Sigmoid colon (tissue), 7 donors: ENCODE measurements around the gene USP30. TPM values are rescaled to one million over a fixed set of nuclear protein-coding genes. Genes with fewer than 3 reads are reported as not detected.

Source experiments
- DNase-seq: peaks from one replicate; pipeline ENCODE4 v3.0.0-alpha.2; 2019
- H3K27ac ChIP-seq, 4 donors: fragments of 200-600 bp; sonication (generic); one replicate each; pipeline ENCODE4 v1.5.1; 2016 to 2019; ENCODE audit warnings: mild to moderate bottlenecking in 1 of 4
- H3K27me3 ChIP-seq, 3 donors: fragments of 200-600 bp; sonication (generic); one replicate each; pipeline ENCODE4 v1.5.1; 2019; ENCODE audit warnings: mild to moderate bottlenecking in 1 of 3
- H3K36me3 ChIP-seq, 4 donors: fragments of 200-600 bp; sonication (generic); one replicate each; pipeline ENCODE4 v1.5.1; 2016 to 2019
- H3K4me1 ChIP-seq, 4 donors: fragments of 200-600 bp; sonication (generic); one replicate each; pipeline ENCODE4 v1.5.1; 2017 to 2019
- H3K4me3 ChIP-seq, 4 donors: fragments of 200-600 bp; sonication (generic); one replicate each; pipeline ENCODE4 v1.5.1; 2017 to 2019; ENCODE audit warnings: mild to moderate bottlenecking in 2 of 4, moderate library complexity in 1 of 4
- H3K9me3 ChIP-seq, 4 donors: fragments of 200-600 bp in 3 of 4; sonication (generic) in 3 of 4; one replicate each; pipeline versions ENCODE4 v1.5.1 to v1.6.1; 2013 to 2019
- EP300 ChIP-seq, 4 donors: sonication (generic); formaldehyde crosslinking; IDR thresholded peaks; one replicate each; pipeline ENCODE4 v1.6.1; 2017; ENCODE audit warnings: antibody characterized with exemption in 4 of 4
- POLR2A ChIP-seq, 2 donors: fragments of 450-650 bp; IDR thresholded peaks; one replicate each; pipeline ENCODE4 v1.6.1; 2016; ENCODE audit warnings: antibody characterized with exemption in 2 of 2, mild to moderate bottlenecking in 2 of 2, moderate library complexity in 2 of 2
- POLR2AphosphoS5 ChIP-seq, 4 donors: sonication (generic); formaldehyde crosslinking; IDR thresholded peaks; one replicate each; pipeline ENCODE4 v1.6.1; 2017; ENCODE audit warnings: antibody characterized with exemption in 4 of 4
- WGBS, 2 donors: extraction: QIAGEN DNeasy Blood & Tissue Kit; methylation state at CpG; one replicate each; pipeline ENCODE4 v1.1.7; 2013; 5-methylcytosine and 5-hydroxymethylcytosine counted together
- intact Hi-C: fragments of 100-400 bp; cut with DNase I; formaldehyde crosslinking; loops from one replicate; pipeline ENCODE4 v1.15.1; 2023
- polyA plus RNA-seq, 3 donors: library from polyadenylated mRNA; stranded (reverse); fragments of 200-250 nt; gene quantifications; one replicate each; pipeline ENCODE4 v1.2.3, GENCODE V29; 2013
- total RNA-seq, 4 donors: library from RNA; depleted of rRNA; stranded (reverse); fragments of >200 nt; gene quantifications; one replicate each; pipeline ENCODE4 v1.1.0, GENCODE V29; 2016
- TF ChIP-seq, protein P1 (sequence below), 4 experiments: fragments of 450-650 bp in 3 of 4; fragments of 200-600 bp in 1 of 4; IDR thresholded peaks; one replicate each; pipeline ENCODE4 v1.5.1; 2016 to 2019; ENCODE audit warnings: antibody characterized with exemption in 4 of 4, mild to moderate bottlenecking in 3 of 4, moderate library complexity in 2 of 4
- donor health status: healthy with polysubstance abuse.
- donor health status: Bipolar disorder and iron deficiency.
- donor health status: healthy.

The USP30 gene
- total and polyA plus RNA-seq, 7 donors: 6.0 to 15.2 (median 9.8) TPM

DNA sequence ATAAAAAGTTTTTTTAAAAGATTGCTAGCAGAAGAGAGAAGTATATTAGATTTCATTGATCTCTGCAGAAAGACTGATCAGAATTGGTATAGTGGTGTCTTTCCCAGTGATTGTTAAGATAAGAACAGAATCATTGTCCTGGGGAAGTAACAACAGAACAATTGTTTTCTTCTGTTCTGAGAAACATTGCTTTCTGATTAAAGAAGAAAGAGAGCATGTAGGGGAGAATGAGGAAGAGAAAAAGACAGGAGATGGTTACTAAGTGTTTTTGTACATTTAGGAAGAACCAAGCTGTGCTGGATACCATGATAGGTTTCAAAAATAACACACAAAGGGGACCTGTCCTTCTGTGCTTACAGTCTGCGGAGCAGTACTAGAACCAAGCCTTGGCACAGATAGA, 5.0 kb downstream of the USP30 start:
- no peaks in the 10 kb centered on the region for H3K9me3 ChIP-seq
- no peak overlapping the region for H3K4me3 ChIP-seq
- H3K4me1 ChIP-seq: peaks cover 0 to 15% (median 13%) of the 10 kb centered on the region in 4 donors
- no peak for DNase-seq
- intact Hi-C loops: no loop called here
- H3K27me3 ChIP-seq: no peaks in the 10 kb centered on the region
- 97% methylated on average over 1 of the region's 1 CpG for whole genome bisulfite sequencing, 2 donors
- TF ChIP-seq POLR2AphosphoS5 (IDR thresholded peaks at IDR 0.05) (no peak), POLR2A (IDR thresholded peaks at IDR 0.05) (no peak), EP300 (IDR thresholded peaks at IDR 0.05) (no peak)
- TF ChIP-seq, protein P1, sequence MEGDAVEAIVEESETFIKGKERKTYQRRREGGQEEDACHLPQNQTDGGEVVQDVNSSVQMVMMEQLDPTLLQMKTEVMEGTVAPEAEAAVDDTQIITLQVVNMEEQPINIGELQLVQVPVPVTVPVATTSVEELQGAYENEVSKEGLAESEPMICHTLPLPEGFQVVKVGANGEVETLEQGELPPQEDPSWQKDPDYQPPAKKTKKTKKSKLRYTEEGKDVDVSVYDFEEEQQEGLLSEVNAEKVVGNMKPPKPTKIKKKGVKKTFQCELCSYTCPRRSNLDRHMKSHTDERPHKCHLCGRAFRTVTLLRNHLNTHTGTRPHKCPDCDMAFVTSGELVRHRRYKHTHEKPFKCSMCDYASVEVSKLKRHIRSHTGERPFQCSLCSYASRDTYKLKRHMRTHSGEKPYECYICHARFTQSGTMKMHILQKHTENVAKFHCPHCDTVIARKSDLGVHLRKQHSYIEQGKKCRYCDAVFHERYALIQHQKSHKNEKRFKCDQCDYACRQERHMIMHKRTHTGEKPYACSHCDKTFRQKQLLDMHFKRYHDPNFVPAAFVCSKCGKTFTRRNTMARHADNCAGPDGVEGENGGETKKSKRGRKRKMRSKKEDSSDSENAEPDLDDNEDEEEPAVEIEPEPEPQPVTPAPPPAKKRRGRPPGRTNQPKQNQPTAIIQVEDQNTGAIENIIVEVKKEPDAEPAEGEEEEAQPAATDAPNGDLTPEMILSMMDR (IDR thresholded peaks at IDR 0.05): no peak
- peaks cover 0 to 51% (median 8%) of the 10 kb centered on the region in 4 donors for H3K36me3 ChIP-seq
- H3K27ac ChIP-seq: no peak overlapping the region

DNA sequence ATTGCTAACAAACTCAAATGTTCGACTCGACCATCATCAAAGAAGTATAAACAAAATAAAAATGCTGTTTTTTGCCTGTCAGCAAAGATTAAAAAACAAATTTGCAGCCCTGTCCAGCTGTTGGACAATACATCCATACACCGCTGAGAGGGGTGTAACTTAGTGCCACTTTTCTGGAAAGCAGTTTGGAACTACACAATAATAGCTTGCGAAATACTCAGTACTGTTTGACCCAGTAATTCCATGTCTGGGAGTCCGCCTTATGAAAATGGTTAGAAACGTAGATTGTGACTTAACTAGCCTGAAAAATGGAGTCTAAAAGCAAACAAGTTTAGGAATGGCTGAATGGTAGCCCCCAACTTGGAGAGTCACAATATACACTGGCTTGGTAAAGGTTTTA, 6.4 kb downstream of the USP30 start:
- 94 to 96% methylated on average over 6 of the region's 6 CpGs for WGBS, 2 donors
- Histone ChIP-seq H3K27ac (no peak overlapping the region), H3K36me3 (peaks cover 0 to 64% (median 8%) of the 10 kb centered on the region in 4 donors), H3K4me1 (peaks cover 0 to 8% (median 4%) of the 10 kb centered on the region in 4 donors), H3K9me3 (no peaks in the 10 kb centered on the region), H3K27me3 (no peaks in the 10 kb centered on the region), H3K4me3 (no peak overlapping the region)
- TF ChIP-seq POLR2AphosphoS5 (IDR thresholded peaks at IDR 0.05): no peak
- TF ChIP-seq EP300 (IDR thresholded peaks at IDR 0.05): no peak
- TF ChIP-seq POLR2A (IDR thresholded peaks at IDR 0.05): no peak
- TF ChIP-seq, protein P1 (IDR thresholded peaks at IDR 0.05): no peak
- intact Hi-C loops: no loop called here
- no peak for DNase-seq

DNA sequence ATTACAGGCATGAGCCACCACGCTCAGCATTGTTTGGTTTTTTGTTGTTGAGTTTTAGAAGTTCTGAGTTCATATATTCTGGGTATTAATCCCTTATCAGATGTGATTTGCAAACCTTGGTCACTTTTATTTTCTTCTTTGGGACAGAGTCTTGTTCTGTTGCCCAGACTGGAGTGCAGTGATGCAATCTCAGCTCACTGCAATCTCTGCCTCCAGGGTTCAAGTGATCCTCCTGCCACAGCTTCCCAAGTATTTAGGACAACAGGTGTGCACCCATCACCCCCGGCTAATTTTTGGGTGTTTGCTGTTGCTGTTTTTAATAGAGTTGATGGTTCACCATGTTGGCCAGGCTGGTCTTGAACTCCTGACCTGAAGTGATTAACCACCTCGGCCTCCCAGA, 11.8 kb downstream of the USP30 start:
- intact Hi-C loops: no loop called here
- Histone ChIP-seq H3K27ac (no peak overlapping the region), H3K36me3 (peaks cover 7 to 62% (median 17%) of the 10 kb centered on the region in 4 donors), H3K4me3 (no peak overlapping the region), H3K9me3 (no peaks in the 10 kb centered on the region), H3K4me1 (no peaks in the 10 kb centered on the region), H3K27me3 (no peaks in the 10 kb centered on the region)
- WGBS, 2 donors: 64 to 88% methylated on average over 3 of the region's 3 CpGs
- DNase-seq: no peak
- TF ChIP-seq, protein P1 (IDR thresholded peaks at IDR 0.05): no peak
- TF ChIP-seq POLR2AphosphoS5 (IDR thresholded peaks at IDR 0.05) (no peak), EP300 (IDR thresholded peaks at IDR 0.05) (no peak), POLR2A (IDR thresholded peaks at IDR 0.05) (no peak)

DNA sequence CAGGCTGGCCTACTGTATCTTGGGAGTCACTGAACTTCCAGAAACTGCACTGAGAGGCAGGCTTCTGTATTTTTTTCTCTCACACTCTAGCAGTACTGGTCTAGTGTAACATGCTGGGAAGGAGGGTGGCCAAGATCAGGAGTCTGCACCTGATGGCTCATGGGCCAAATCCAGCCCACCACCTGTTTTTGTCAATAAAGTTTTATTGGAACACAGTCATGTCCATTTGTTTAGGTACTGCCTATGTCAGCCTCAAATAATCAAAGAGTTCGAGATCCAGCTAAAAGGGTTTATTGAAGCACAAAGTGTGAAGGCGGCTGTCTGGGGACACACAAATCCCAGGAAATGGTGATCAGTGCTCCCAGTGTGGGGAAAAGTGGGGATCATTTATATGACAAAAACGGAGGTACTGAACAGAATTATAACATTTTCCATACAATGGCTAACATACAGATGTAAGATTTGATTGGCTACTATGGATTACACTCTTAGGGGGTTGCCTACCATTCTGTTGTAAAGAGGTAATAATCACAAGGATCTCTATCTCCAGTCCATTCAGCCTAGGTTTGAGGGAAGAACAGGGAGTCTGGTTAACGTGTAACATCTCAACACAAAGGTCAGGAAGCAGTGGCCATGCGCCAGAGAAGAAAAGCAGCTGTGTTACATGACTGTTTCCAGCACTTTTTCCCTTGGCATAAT, 12.9 kb downstream of the USP30 start:
- no peak for DNase-seq
- no peaks in the 10 kb centered on the region for H3K9me3 ChIP-seq
- H3K27ac ChIP-seq: no peak overlapping the region
- peaks cover 14 to 62% (median 18%) of the 10 kb centered on the region in 4 donors for H3K36me3 ChIP-seq
- no peak overlapping the region for H3K4me3 ChIP-seq
- TF ChIP-seq, protein P1 (IDR thresholded peaks at IDR 0.05): no peak
- TF ChIP-seq EP300 (IDR thresholded peaks at IDR 0.05) (no peak), POLR2A (IDR thresholded peaks at IDR 0.05) (no peak)
- no peaks in the 10 kb centered on the region for H3K27me3 ChIP-seq
- H3K4me1 ChIP-seq: no peaks in the 10 kb centered on the region
- 25 to 73% methylated on average over 5 of the region's 5 CpGs for WGBS, 2 donors
- intact Hi-C loops: no loop called here

DNA sequence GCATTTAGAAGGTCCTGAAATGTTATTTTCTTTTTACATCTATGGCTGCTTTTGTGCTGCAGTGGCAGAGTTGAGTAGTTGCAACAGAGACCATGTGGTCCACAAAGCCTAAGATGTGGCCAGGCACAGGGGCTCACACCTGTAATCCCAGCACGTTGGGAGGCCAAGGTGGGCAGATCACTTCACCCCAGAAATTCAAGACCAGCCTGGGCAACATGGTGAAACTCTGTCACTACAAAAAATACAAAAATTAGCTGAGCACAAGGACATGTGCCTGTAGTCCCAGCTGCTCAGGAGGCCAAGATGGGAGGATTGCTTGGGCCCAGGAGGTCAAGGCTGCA, 13.4 kb downstream of the USP30 start:
- no peak overlapping the region for H3K27ac ChIP-seq
- 17 to 67% methylated on average over 1 of the region's 1 CpG for WGBS, 2 donors
- TF ChIP-seq POLR2AphosphoS5 (IDR thresholded peaks at IDR 0.05) (no peak), EP300 (IDR thresholded peaks at IDR 0.05) (no peak), POLR2A (IDR thresholded peaks at IDR 0.05) (no peak)
- TF ChIP-seq, protein P1 (IDR thresholded peaks at IDR 0.05): no peak
- no peak overlapping the region for H3K4me3 ChIP-seq
- no peaks in the 10 kb centered on the region for H3K4me1 ChIP-seq
- no peaks in the 10 kb centered on the region for H3K9me3 ChIP-seq
- no peaks in the 10 kb centered on the region for H3K27me3 ChIP-seq
- no peak for DNase-seq
- intact Hi-C loops: no loop called here
- peaks cover 14 to 62% (median 22%) of the 10 kb centered on the region in 4 donors for H3K36me3 ChIP-seq
